ENCODE data around the gene FGF5. TPM values are rescaled to one million over a fixed set of nuclear protein-coding genes. Genes with fewer than 3 reads are reported as not detected.

FGF5 gene
- total RNA-seq, 1 experiment from 2014 or later, result not detected

DNA sequence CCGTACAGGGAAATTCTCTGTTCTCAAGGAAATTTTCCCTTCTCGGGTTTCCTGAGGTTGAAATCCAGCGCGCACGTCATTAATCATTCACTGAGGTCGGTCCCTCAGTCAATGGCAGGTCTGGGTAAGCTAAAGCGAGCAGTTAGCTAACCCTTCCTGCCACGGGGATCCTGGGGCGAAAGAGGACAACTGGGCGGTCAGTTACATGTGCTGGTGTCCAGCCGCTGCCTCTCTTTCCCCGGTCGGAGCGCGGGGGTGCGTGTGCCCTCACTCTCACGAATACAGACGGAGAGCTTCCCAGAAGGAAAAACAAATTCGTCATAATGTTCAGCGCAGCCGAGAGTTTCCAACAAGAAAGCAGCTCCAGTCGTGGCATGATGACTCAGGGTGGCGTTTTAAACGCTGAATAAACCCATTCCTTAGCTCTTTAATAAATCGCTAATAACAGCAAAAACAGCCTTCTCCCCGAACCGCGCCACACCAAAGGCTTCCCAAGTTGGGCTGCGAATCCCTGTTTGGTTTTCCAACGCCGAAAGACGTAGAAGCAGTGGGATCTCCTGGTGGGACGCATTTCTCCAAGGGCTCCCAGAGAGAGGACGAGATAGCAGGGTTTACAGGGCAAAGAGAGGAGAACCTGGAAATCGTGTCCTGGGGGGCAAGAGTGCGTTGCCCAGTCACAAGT, 752 bp upstream of the FGF5 start:
- no peaks in the 10 kb centered on the region for H3K36me3 ChIP-seq (ENCODE audit: low read depth)
- no peaks in the 10 kb centered on the region for H4K20me1 ChIP-seq (ENCODE audit: insufficient read depth)
- no peak for TF ChIP-seq EZH2 (IDR thresholded peaks at IDR 0.05; ENCODE audit: low read depth)
- no peak for TF ChIP-seq CTCF (conservative IDR thresholded peaks at IDR 0.05)
- no peaks in the 10 kb centered on the region for H3F3A ChIP-seq (ENCODE audit: insufficient read depth, low read depth)
- intact Hi-C loops (cut with micrococcal nuclease; ENCODE audit: unreplicated experiment), result no loop called here
- peak overlapping the region; percentile 84 for H2AFZ ChIP-seq
- DNase-seq, result peak in 1 of 2 experiments; percentile 2
- H3K27ac ChIP-seq, result no peak overlapping the region
- no peaks in the 10 kb centered on the region for H3K9me2 ChIP-seq (ENCODE audit: insufficient read depth)
- ChIA-PET POLR2A (ENCODE audit: unreplicated experiment) (interaction anchor here (0.7 kb wide), 1 partner anchor 198 kb away, joined by 9 read pairs; no protein-coding TSS in a partner anchor), CTCF (interaction anchor here (0.9 kb wide), 1 partner anchor 33 kb away, joined by 3 read pairs; no protein-coding TSS in a partner anchor)
- no TSS peak for BruUV-seq (replicated peaks)
- peaks cover 4% of the 10 kb centered on the region for H3K27me3 ChIP-seq (ENCODE audit: insufficient read depth, low read depth)
- peak overlapping the region; percentile 86 for H3K4me2 ChIP-seq
- no peaks in the 10 kb centered on the region for H3K79me2 ChIP-seq (ENCODE audit: low read depth)
- H3K9me3 ChIP-seq (ENCODE audit: insufficient read depth, low read depth), result no peaks in the 10 kb centered on the region
- H3K4me3 ChIP-seq, result peak overlapping the region; percentile 63
- H3K4me1 ChIP-seq (replicated peaks; ENCODE audit: insufficient read depth), result no peaks in the 10 kb centered on the region

GRCh38 chr4:80266902-80267380, 477 bp downstream of the FGF5 start:
- no peak overlapping the region for H2AFZ ChIP-seq
- H3K79me2 ChIP-seq (ENCODE audit: low read depth), result no peaks in the 10 kb centered on the region
- H3K27ac ChIP-seq, result no peak overlapping the region
- no peaks in the 10 kb centered on the region for H3F3A ChIP-seq (ENCODE audit: insufficient read depth, low read depth)
- no peak for DNase-seq
- H4K20me1 ChIP-seq (ENCODE audit: insufficient read depth), result no peaks in the 10 kb centered on the region
- intact Hi-C loops (cut with micrococcal nuclease; ENCODE audit: unreplicated experiment), result no loop called here
- peak overlapping the region; percentile 63; the same call in 1 of the 2 replicates for H3K4me3 ChIP-seq
- no peaks in the 10 kb centered on the region for H3K36me3 ChIP-seq (ENCODE audit: low read depth)
- no peaks in the 10 kb centered on the region for H3K9me2 ChIP-seq (ENCODE audit: insufficient read depth)
- peak overlapping the region; percentile 86 for H3K4me2 ChIP-seq
- no peaks in the 10 kb centered on the region for H3K4me1 ChIP-seq (replicated peaks; ENCODE audit: insufficient read depth)
- BruUV-seq (replicated peaks), result no TSS peak
- POLR2A ChIA-PET (ENCODE audit: unreplicated experiment), result no interaction called here
- no peaks in the 10 kb centered on the region for H3K9me3 ChIP-seq (ENCODE audit: insufficient read depth, low read depth)
- no peak for TF ChIP-seq CTCF (conservative IDR thresholded peaks at IDR 0.05)
- TF ChIP-seq EZH2 (IDR thresholded peaks at IDR 0.05; ENCODE audit: low read depth), result no peak
- H3K27me3 ChIP-seq (ENCODE audit: insufficient read depth, low read depth), result peaks cover 4% of the 10 kb centered on the region
- CTCF ChIA-PET, result no interaction called here

- Histone ChIP-seq H3K4me3 (no peak overlapping the region), H3K9me3 (ENCODE audit: insufficient read depth, low read depth) (no peaks in the 10 kb centered on the region), H3K4me1 (replicated peaks; ENCODE audit: insufficient read depth) (no peaks in the 10 kb centered on the region), H3F3A (ENCODE audit: insufficient read depth, low read depth) (no peaks in the 10 kb centered on the region), H3K27ac (no peak overlapping the region), H3K9me2 (ENCODE audit: insufficient read depth) (no peaks in the 10 kb centered on the region), H3K27me3 (ENCODE audit: insufficient read depth, low read depth) (peaks cover 4% of the 10 kb centered on the region), H3K4me2 (no peak overlapping the region), H2AFZ (no peak overlapping the region), H3K79me2 (ENCODE audit: low read depth) (no peaks in the 10 kb centered on the region), H4K20me1 (ENCODE audit: insufficient read depth) (no peaks in the 10 kb centered on the region), H3K36me3 (ENCODE audit: low read depth) (no peaks in the 10 kb centered on the region)
- intact Hi-C loops (cut with micrococcal nuclease; ENCODE audit: unreplicated experiment), result no loop called here
- ChIA-PET POLR2A (ENCODE audit: unreplicated experiment) (no interaction called here), CTCF (no interaction called here)
- no peak for TF ChIP-seq CTCF (conservative IDR thresholded peaks at IDR 0.05)
- TF ChIP-seq EZH2 (IDR thresholded peaks at IDR 0.05; ENCODE audit: low read depth), result no peak
- DNase-seq, result no peak
- BruUV-seq (replicated peaks), result no TSS peak
Measured at GRCh38 chr4:80268081-80268823, 1.8 kb downstream of the FGF5 start.

Measured in PC-9 (cell line).